Measurements from ENCODE around the gene ANP32A. TPM values are rescaled to one million over a fixed set of nuclear protein-coding genes. Genes with fewer than 3 reads are reported as not detected.
A peak's percentile ranks its signal among the peaks of the same experiment; 100 is the strongest.

Gene ANP32A
- total RNA-seq, 1 donor from 2014 or later, result 72.9 TPM

- DNase-seq (ENCODE audit: low read depth, low spot score), result no peak
Observed at GRCh38 chr15:68755731-68756130, 65.0 kb downstream of the ANP32A start.

- DNase-seq (ENCODE audit: low read depth, low spot score), result no peak
Observed at GRCh38 chr15:68751622-68752021, 69.1 kb downstream of the ANP32A start.

GRCh38 chr15:68749793-68750192 lies 70.9 kb downstream of the ANP32A start:
- no peak for DNase-seq (ENCODE audit: low read depth, low spot score)

GRCh38 chr15:68749365-68749764 lies 71.3 kb downstream of the ANP32A start:
- no peak for DNase-seq (ENCODE audit: low read depth, low spot score)

DNA sequence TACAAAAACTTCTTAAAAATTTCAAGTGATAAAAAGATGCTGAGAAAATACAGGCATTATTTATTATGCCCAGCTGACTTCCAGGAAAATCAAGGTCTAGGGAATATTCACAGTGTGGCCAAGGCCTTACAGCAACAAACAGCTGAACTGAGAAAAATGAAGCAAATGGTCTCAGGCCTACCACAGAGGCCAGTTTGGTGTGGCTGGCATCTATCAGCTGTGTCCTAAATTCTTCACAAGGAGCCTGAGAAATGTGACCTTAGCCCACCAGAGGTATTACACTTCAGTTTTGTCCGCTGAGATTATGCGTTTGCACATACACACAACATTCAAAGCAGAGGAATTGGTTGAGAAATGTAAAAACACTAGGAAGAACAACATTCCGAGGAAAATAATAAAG lies 77.4 kb downstream of the ANP32A start:
- no peak for DNase-seq (ENCODE audit: low read depth, low spot score)

- DNase-seq (ENCODE audit: low read depth, low spot score), result no peak
Observed at GRCh38 chr15:68739390-68740080, 81.2 kb downstream of the ANP32A start.

DNA sequence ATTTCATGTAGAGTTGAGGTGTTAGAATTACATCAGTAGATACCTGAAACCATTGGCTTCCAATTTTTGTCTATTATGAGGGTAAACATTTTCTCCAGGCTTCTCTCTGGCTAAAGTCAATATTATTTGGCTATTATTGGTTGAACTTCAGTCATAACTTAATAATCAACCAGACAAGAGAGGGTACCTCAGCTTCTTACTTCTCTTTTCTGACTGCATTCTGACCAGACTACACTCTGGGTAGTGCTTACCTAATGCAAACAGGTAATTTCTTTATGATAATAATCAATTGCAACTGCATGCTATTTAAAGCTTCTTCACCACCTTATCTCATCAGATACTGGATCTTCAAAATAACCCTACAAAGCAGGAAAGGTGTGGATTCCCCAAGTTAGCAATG lies 85.1 kb downstream of the ANP32A start:
- DNase-seq (ENCODE audit: low read depth, low spot score), result no peak

DNA sequence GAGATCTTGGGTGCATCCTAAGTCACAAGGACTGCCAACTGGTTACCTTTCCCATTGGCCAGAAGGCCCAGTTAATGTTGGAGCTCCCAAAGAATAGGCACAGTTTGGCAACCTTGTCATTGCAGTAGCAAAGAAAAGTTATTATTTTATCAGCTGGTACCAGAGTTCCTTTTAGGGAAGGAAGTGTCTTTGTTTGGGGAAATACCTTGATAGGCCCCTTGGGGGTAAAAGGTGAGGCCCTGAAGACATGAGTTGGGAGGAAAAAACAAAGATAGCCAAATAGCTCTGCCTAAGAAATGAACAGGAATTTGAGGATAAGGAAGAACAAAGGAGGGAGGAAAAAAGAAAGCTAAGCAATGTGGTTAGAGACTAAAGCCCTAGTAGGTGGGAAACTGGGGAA lies 85.8 kb downstream of the ANP32A start:
- no peak for DNase-seq (ENCODE audit: low read depth, low spot score)

GRCh38 chr15:68734352-68734751 lies 86.3 kb downstream of the ANP32A start:
- DNase-seq (ENCODE audit: low read depth, low spot score), result no peak

DNA sequence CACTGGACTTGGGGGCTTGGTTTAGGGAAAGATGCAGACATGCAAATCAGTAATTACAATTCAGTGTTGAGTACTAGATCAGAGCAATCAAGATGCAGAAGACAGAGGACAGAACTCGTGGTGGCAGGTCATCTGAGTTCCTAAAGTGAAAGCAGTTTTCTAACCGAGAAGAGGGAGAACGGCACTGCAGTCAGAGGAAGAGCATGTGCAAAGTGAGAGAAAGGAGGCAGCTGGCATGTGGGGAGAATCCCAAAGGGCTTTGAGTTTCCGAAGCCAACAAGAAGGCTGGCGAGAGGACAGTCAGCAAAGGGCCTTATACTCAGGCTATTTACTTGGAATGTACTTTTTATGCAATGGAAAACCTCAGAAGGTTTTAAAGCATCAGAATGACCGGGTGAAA lies 87.0 kb downstream of the ANP32A start:
- no peak for DNase-seq (ENCODE audit: low read depth, low spot score)

- no peak for DNase-seq (ENCODE audit: low read depth, low spot score)
Observed at GRCh38 chr15:68732451-68732850, 88.2 kb downstream of the ANP32A start.

- DNase-seq (ENCODE audit: low read depth, low spot score), result no peak
Observed at GRCh38 chr15:68730976-68731897, 89.5 kb downstream of the ANP32A start.

GRCh38 chr15:68730471-68730919 lies 90.2 kb downstream of the ANP32A start:
- DNase-seq (ENCODE audit: low read depth, low spot score), result peak; percentile 47

DNA sequence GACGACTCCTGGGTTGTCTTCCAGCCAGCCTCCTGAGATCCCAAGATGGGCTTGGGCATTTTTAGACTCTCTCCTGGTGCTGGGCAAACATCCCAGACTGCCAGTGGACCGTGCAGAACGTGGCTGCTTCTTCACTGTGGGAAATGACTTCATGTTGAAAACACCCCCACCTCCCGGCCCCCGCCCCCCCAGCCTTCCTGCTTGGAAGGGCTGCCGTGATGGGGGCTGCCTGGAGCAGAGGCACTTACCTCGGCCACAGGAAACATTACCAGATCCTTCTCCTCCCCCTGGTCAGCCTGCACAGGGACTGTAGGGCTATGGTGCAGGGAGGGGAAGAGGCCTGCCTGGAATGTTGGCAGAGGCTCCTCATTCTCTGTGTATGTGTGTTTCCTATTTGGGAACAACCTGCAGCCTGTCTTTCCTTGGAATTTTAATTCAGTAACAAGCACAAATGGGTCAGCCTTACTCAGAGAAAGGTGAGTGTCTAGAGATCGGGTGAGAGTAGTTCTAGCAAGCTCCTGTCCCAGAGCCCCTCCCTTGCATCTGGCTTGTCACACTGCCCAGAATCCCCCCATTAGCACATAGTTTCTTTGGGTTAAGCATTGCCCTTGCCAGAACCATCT lies 90.8 kb downstream of the ANP32A start:
- DNase-seq (ENCODE audit: low read depth, low spot score), result peak; percentile 51

Other genes starting within 250 kb of the ANP32A start
- gene CORO2B, start 241.9 kb downstream of the ANP32A start, total RNA-seq, result 3.4 and 5.0 TPM in 2 replicates
- gene SPESP1, start 109.6 kb upstream of the ANP32A start, total RNA-seq, result 3.3 and 4.0 TPM in 2 replicates
- gene NOX5, start 193.8 kb upstream of the ANP32A start, total RNA-seq, result under 0.01 TPM in 1 of 2 replicates, not detected in the other